DMS114 treated with DMSO at 0.1 percent for 48 hours (cell line): ENCODE results near the gene RAB12.
A peak's percentile ranks its signal among the peaks of the same experiment; 100 is the strongest.
"Not testable (repeated sequence)": the region's sequence is repeated elsewhere in the genome, so short reads cannot be mapped to it uniquely, and the experiment has no call there.

ENCODE experiments used
- DNase-seq: peaks from one replicate; lab custom pipeline; 2025; ENCODE audit not compliant: unreplicated experiment; lab: John Stamatoyannopoulos, UW

Gene RAB12

GRCh38 chr18:8643326-8643878 is 34.2 kb downstream of the RAB12 start:
- DNase-seq = no peak

- DNase-seq = not testable (repeated sequence)
Measured at GRCh38 chr18:8647359-8647758, 38.1 kb downstream of the RAB12 start.

GRCh38 chr18:8651478-8652261 is 42.4 kb downstream of the RAB12 start:
- DNase-seq = not testable (repeated sequence)

GRCh38 chr18:8654503-8655451 is 45.5 kb downstream of the RAB12 start:
- peak; percentile 50 for DNase-seq

- no peak for DNase-seq
Measured at GRCh38 chr18:8656232-8656631, 47.0 kb downstream of the RAB12 start.

- no peak for DNase-seq
Measured at GRCh38 chr18:8657050-8657820, 48.0 kb downstream of the RAB12 start.

GRCh38 chr18:8657873-8658470 is 48.7 kb downstream of the RAB12 start:
- DNase-seq = no peak

- DNase-seq = no peak
Measured at GRCh38 chr18:8658858-8659485, 49.7 kb downstream of the RAB12 start.

- DNase-seq = no peak
Measured at GRCh38 chr18:8659609-8660242, 50.5 kb downstream of the RAB12 start.

- no peak for DNase-seq
Measured at GRCh38 chr18:8660316-8660715, 51.1 kb downstream of the RAB12 start.

- DNase-seq = no peak
Measured at GRCh38 chr18:8661754-8662559, 52.7 kb downstream of the RAB12 start.

- DNase-seq = no peak
Measured at GRCh38 chr18:8662560-8663255, 53.5 kb downstream of the RAB12 start.

- no peak for DNase-seq
Measured at GRCh38 chr18:8667846-8668245, 58.6 kb downstream of the RAB12 start.

- no peak for DNase-seq
Measured at GRCh38 chr18:8668381-8668780, 59.1 kb downstream of the RAB12 start.

GRCh38 chr18:8669571-8669970 is 60.3 kb downstream of the RAB12 start:
- DNase-seq = no peak

- no peak for DNase-seq
Measured at GRCh38 chr18:8673256-8674209, 64.3 kb downstream of the RAB12 start.

GRCh38 chr18:8675057-8675456 is 65.8 kb downstream of the RAB12 start:
- DNase-seq = no peak
